ENCODE data around the gene GPR155. TPM values are rescaled to one million over a fixed set of nuclear protein-coding genes. Genes with fewer than 3 reads are reported as not detected.

Gene GPR155
- total and polyA plus RNA-seq, 2 of the 4 experiments (the other 2 are of a cell fraction): 2.3 to 3.4 TPM

DNA sequence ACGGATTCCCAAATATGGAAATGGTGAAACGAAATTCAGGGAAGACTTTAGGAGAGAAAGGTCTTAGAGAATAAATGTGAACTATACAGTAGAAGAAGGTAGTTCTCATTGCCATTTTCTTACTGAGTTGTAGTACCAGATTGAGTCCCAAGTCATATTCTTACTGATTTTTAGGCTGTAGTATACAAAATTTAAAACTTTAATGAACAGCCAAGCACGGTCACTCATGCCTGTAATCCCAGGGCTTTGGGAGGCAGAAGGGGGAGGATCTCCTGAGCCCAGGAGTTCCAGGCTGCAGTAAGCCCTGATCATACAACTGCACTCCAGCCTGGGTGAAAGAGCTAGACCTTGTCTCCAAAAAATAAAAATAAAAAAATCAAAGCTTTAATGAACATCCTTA is 89.1 kb downstream of the GPR155 start:
- Histone ChIP-seq H4K8ac (ENCODE audit: low read depth in 2 of 2, low read length in 2 of 2) (no peak overlapping the region), H3K9ac (ENCODE audit: low read depth, low read length) (no peak overlapping the region), H2AFZ (replicated peaks; ENCODE audit: low read length, poor library complexity) (no peak overlapping the region), H3K4ac (ENCODE audit: low read depth, low read length) (no peak overlapping the region), H2BK120ac (ENCODE audit: low read depth, low read length) (no peak overlapping the region), H2AK5ac (ENCODE audit: low read depth, low read length) (no peak overlapping the region), H3K4me2 (ENCODE audit: low read depth, low read length) (no peak overlapping the region), H3K27ac (ENCODE audit: insufficient read depth, low read length) (no peak overlapping the region), H3K56ac (ENCODE audit: extremely low read depth, insufficient read depth, low read length) (no peak overlapping the region), H3K23ac (ENCODE audit: low read depth, low read length) (no peak overlapping the region), H2BK5ac (ENCODE audit: low read depth, low read length, poor library complexity, severe bottlenecking) (no peak overlapping the region), H3K36me3 (ENCODE audit: control insufficient read depth, insufficient read depth, low read length) (no peaks in the 10 kb centered on the region), H3K79me1 (ENCODE audit: low read depth in 1 of 2, low read length in 2 of 2) (peaks cover 3 to 15% of the 10 kb centered on the region in 2 experiments), H3K18ac (ENCODE audit: low read depth, low read length) (no peak overlapping the region), H4K5ac (ENCODE audit: low read depth, low read length) (no peak overlapping the region), H2BK15ac (ENCODE audit: low read depth, low read length) (no peak overlapping the region), H2AK9ac (replicated peaks; ENCODE audit: low read depth, low read length, poor library complexity) (no peak overlapping the region), H3K9me1 (ENCODE audit: insufficient read depth, low read length) (no peaks in the 10 kb centered on the region), H2BK20ac (ENCODE audit: low read depth, low read length) (no peak overlapping the region), H3K9me3 (ENCODE audit: control insufficient read depth, insufficient read depth, low read length) (no peaks in the 10 kb centered on the region), H3K27me3 (ENCODE audit: control insufficient read depth, insufficient read depth, low read length) (no peaks in the 10 kb centered on the region), H4K20me1 (ENCODE audit: insufficient read depth, low read length) (no peaks in the 10 kb centered on the region), H3K14ac (replicated peaks; ENCODE audit: low read depth, low read length) (no peak overlapping the region), H3K4me3 (ENCODE audit: insufficient read depth, low read depth, low read length) (no peak overlapping the region), H3K4me1 (ENCODE audit: control insufficient read depth, insufficient read depth, low read length) (peaks cover 2% of the 10 kb centered on the region; the same call in 1 of the 2 replicates), H4K91ac (ENCODE audit: insufficient read depth, low read depth, low read length) (no peak overlapping the region)
- ATAC-seq (ENCODE audit: low read depth) (no peak), DNase-seq (no peak)
- in situ Hi-C loops (cut with MboI; ENCODE audit: low sequenced_read_pairs) (no loop called here), intact Hi-C loops (cut with micrococcal nuclease) (no loop called here), dilution Hi-C loops (cut with HindIII; ENCODE audit: low sequenced_read_pairs, unreplicated experiment) (no loop called here)
- TF ChIP-seq POLR2A (IDR thresholded peaks at IDR 0.05; ENCODE audit: low read depth, low read length) (no peak), MAFK (IDR thresholded peaks at IDR 0.05; ENCODE audit: low read depth, low read length) (no peak), BHLHE40 (IDR thresholded peaks at IDR 0.05; ENCODE audit: low read depth, low read length) (no peak), CEBPB (IDR thresholded peaks at IDR 0.05; ENCODE audit: low read depth, low read length) (no peak)
- TF ChIP-seq, protein P1, sequence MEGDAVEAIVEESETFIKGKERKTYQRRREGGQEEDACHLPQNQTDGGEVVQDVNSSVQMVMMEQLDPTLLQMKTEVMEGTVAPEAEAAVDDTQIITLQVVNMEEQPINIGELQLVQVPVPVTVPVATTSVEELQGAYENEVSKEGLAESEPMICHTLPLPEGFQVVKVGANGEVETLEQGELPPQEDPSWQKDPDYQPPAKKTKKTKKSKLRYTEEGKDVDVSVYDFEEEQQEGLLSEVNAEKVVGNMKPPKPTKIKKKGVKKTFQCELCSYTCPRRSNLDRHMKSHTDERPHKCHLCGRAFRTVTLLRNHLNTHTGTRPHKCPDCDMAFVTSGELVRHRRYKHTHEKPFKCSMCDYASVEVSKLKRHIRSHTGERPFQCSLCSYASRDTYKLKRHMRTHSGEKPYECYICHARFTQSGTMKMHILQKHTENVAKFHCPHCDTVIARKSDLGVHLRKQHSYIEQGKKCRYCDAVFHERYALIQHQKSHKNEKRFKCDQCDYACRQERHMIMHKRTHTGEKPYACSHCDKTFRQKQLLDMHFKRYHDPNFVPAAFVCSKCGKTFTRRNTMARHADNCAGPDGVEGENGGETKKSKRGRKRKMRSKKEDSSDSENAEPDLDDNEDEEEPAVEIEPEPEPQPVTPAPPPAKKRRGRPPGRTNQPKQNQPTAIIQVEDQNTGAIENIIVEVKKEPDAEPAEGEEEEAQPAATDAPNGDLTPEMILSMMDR (conservative IDR thresholded peaks at IDR 0.05; ENCODE audit: low read depth, low read length): no peak
- TF ChIP-seq, protein P2, sequence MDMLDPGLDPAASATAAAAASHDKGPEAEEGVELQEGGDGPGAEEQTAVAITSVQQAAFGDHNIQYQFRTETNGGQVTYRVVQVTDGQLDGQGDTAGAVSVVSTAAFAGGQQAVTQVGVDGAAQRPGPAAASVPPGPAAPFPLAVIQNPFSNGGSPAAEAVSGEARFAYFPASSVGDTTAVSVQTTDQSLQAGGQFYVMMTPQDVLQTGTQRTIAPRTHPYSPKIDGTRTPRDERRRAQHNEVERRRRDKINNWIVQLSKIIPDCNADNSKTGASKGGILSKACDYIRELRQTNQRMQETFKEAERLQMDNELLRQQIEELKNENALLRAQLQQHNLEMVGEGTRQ (IDR thresholded peaks at IDR 0.05; ENCODE audit: low read depth, low read length): no peak
- POLR2A ChIA-PET (ENCODE audit: unreplicated experiment): no interaction called here
- no CpG with 5 or more reads among the region's 3 CpGs for WGBS, 2 experiments (ENCODE audit: extremely low coverage in 2 of 2, insufficient read length in 1 of 2)
- CTCF ChIA-PET: no interaction called here
- no TSS peak for BruUV-seq (replicated peaks)

All from IMR-90 (cell line).